GM20000 (cell line): ENCODE results near the gene SWAP70.

Experiments used
- DNase-seq: peaks from one replicate; pipeline ENCODE4 v3.0.0; 2012; ENCODE audit warnings: low spot score
- CTCF ChIP-seq: IDR thresholded peaks from 2 replicates; pipeline ENCODE4 v1.5.1; 2012; ENCODE audit warnings: mild to moderate bottlenecking, control low read depth; ENCODE audit errors: extremely low read depth, missing control alignments

Gene SWAP70

DNA sequence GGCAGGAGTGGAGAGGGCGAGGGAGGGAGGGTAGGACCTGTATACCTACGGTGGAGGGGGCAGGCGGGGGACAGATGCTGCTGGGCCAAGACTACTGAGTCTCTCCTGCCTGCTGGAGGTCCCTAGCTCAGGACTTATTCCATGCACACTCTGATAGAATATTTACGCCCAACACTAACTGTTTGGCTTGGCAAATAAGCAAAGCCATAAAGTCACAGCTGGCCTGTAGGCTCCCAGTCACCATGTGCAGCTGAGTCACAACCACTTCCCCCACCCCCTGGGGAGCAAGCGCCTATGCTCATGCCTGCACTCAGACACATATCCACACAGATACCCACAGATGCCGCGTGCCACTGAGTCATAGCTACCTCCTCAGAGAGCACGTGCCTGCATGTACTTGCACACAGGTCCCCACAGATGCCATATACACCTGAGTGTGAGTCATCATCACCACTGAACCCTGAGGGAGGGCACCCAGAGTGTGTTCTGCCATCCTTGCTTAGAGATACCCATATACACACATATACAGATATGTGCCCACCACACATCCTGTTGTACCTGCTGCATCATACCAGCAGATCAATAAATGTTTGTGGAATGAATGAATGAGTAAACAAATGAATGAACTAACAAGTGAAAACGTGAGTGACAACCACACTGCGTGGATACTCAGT is 95.8 kb downstream of the SWAP70 start:
- peak; percentile 71 for DNase-seq
- no peak for TF ChIP-seq CTCF

GRCh38 chr11:9760193-9760575 is 96.3 kb downstream of the SWAP70 start:
- no peak for DNase-seq
- no peak for TF ChIP-seq CTCF

GRCh38 chr11:9761441-9761945 is 97.6 kb downstream of the SWAP70 start:
- DNase-seq, result no peak
- no peak for TF ChIP-seq CTCF

DNA sequence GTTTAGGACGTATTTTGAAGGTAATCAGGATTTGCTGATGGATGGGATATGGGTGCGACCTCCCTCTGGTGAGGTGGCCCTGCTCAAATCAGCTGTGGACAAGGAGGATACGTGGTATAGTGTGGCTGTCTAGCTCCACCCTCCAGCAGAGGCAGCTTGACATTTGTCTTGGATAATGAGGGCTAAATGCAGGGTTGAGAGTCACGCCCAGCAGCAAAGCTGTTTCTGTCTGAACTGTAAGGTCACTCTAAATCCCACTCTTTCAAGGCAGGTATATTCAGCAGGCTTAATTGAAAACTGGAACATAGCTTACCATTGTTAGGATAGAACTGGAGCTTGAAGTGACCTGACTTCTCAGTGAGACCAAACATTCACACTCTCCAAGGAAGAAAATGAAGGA is 98.7 kb downstream of the SWAP70 start:
- no peak for DNase-seq
- no peak for TF ChIP-seq CTCF

- TF ChIP-seq CTCF, result no peak
- no peak for DNase-seq
These were observed 99.4 kb downstream of the SWAP70 start for GRCh38 chr11:9763301-9763700.

- DNase-seq, result no peak
- no peak for TF ChIP-seq CTCF
These were observed 101.6 kb downstream of the SWAP70 start for GRCh38 chr11:9765320-9766101.

DNA sequence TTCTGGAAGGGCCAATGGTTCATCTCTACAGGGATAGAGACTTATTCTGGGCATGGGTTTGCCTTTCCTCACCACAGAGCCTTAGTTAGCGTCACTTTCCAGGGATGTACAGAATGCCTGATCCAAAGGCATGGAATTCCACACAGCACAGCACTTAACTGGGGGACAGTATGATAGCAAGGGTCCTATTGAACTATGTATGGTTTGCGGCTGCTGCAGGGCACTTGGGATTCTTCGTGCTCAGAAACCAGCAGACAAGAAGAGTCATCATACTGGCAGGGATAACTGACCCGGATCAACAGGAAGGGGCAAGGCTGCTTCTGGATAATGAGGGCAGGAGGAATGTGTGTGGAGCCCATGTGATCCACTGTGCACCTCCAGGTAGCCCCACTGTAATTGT is 105.7 kb downstream of the SWAP70 start:
- DNase-seq, result no peak
- TF ChIP-seq CTCF, result no peak
